ENCODE measurements around the gene LRRK2. TPM values are rescaled to one million over a fixed set of nuclear protein-coding genes. Genes with fewer than 3 reads are reported as not detected.

LRRK2 gene
- polyA plus RNA-seq, 2 of the 4 experiments (the other 2 are of a cell fraction), result 5.3 to 20.4 TPM

DNA sequence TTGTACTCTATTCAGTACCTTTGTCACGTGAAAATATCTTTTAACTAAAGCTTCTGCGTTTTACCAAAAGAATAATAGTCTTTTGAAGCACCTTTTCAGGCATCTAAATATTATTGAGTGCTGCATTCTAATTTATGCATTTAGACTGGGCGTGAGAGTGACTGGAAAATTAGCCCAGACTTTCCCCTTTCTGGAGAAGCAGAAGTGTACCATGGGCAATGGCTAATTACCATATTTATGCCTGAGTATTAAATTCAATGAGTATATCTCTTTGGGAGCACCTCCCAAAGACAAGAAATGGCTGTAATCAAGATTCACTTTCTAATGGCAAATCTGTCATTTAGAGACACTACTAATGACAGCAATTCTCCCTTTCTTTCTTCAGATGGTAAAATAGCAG, 174.9 kb downstream of the LRRK2 start (continued):
- no peak for TF ChIP-seq POLR2A (IDR thresholded peaks at IDR 0.05; ENCODE audit: low read length)
- no peak for TF ChIP-seq BCL3 (IDR thresholded peaks at IDR 0.05)
- TF ChIP-seq JUNB (IDR thresholded peaks at IDR 0.05), result no peak
- no peak for TF ChIP-seq CEBPB (IDR thresholded peaks at IDR 0.05)
- no peak for TF ChIP-seq POLR2AphosphoS2 (conservative IDR thresholded peaks at IDR 0.05; ENCODE audit: low read length)
- no peak for TF ChIP-seq PBX3 (IDR thresholded peaks at IDR 0.05)

GRCh38 chr12:40405419-40405818, 180.6 kb downstream of the LRRK2 start:
- no peak for TF ChIP-seq MYC (IDR thresholded peaks at IDR 0.05; ENCODE audit: borderline replicate concordance, low read length)
- TF ChIP-seq FOSL2 (IDR thresholded peaks at IDR 0.05), result no peak
- no peak for TF ChIP-seq FOSL2 (CRISPR knock-in tag; IDR thresholded peaks at IDR 0.05)
- TF ChIP-seq TP53 (CRISPR knock-in tag; IDR thresholded peaks at IDR 0.05), result no peak
- TF ChIP-seq CHD4 (IDR thresholded peaks at IDR 0.05; ENCODE audit: borderline replicate concordance), result no peak
- no peak for TF ChIP-seq HOXB5 (CRISPR knock-in tag; IDR thresholded peaks at IDR 0.05)
- no peak for TF ChIP-seq HOXA7 (CRISPR knock-in tag; IDR thresholded peaks at IDR 0.05)
- no peak for TF ChIP-seq EHMT2 (IDR thresholded peaks at IDR 0.05; ENCODE audit: low read depth)
- TF ChIP-seq, protein P1, sequence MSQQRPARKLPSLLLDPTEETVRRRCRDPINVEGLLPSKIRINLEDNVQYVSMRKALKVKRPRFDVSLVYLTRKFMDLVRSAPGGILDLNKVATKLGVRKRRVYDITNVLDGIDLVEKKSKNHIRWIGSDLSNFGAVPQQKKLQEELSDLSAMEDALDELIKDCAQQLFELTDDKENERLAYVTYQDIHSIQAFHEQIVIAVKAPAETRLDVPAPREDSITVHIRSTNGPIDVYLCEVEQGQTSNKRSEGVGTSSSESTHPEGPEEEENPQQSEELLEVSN (IDR thresholded peaks at IDR 0.05; ENCODE audit: borderline replicate concordance, low read depth), result no peak
- TF ChIP-seq ZFP36 (IDR thresholded peaks at IDR 0.05; ENCODE audit: borderline replicate concordance, partially characterized antibody), result no peak
- TF ChIP-seq ESRRA (IDR thresholded peaks at IDR 0.05; ENCODE audit: borderline replicate concordance, low read length), result no peak
- TF ChIP-seq EP300 (IDR thresholded peaks at IDR 0.05), result no peak
- TF ChIP-seq SMC3 (IDR thresholded peaks at IDR 0.05), result no peak
- no peak for TF ChIP-seq CBX2 (IDR thresholded peaks at IDR 0.05; ENCODE audit: borderline replicate concordance, low read depth)
- no peak for TF ChIP-seq NFE2L2 (conservative IDR thresholded peaks at IDR 0.05; ENCODE audit: low read length)
- TF ChIP-seq JUN (IDR thresholded peaks at IDR 0.05), result no peak
- TF ChIP-seq FOSB (CRISPR knock-in tag; IDR thresholded peaks at IDR 0.05), result no peak
- no peak for TF ChIP-seq PHF8 (IDR thresholded peaks at IDR 0.05; ENCODE audit: borderline replicate concordance, low read depth)
- Histone ChIP-seq H3K4me2 (no peak overlapping the region), H3K27ac (no peak overlapping the region), H3K4me1 (no peaks in the 10 kb centered on the region), H3K9me3 (no peaks in the 10 kb centered on the region), H3K4me3 (no peak overlapping the region)
- no peak for FAIRE-seq
- no peak for DNase-seq (ENCODE audit: low read depth in 1 of 2, low spot score in 1 of 2)
- WGBS (ENCODE audit: missing lambda C conversion rate), result 76% methylated on average over 8 of the region's 8 CpGs
- ChIA-PET POLR2A (no interaction called here), CTCF (interaction anchor here (1.6 kb wide), 1 partner anchor 11 kb away, joined by 5 read pairs; no protein-coding TSS in a partner anchor)
- ATAC-seq, result no peak

Other genes starting within 250 kb of the LRRK2 start
- gene SLC2A13, start 118.9 kb upstream of the LRRK2 start, polyA plus RNA-seq (2011; rRNA removed), result 7.1 and 8.2 TPM in 2 replicates
- 2.5 to 4.5 TPM (median 4.0 TPM) in 3 replicates for gene SLC2A13, start 118.9 kb upstream of the LRRK2 start, polyA plus RNA-seq (2017; fragmentation: RNase III; extraction: RNeasy Plus Mini Kit Qiagen cat#74134 plus additional on column Dnase treatment)

All from A549 (cell line).